GM21390 (cell line): ENCODE measurements around the gene TWIST1.

Source experiments
- ATAC-seq: cut with Tn5 transposase; IDR thresholded peaks from one replicate; pipeline ENCODE4 v1.9.1; 2021; ENCODE audit not compliant: unreplicated experiment

TWIST1 gene

DNA sequence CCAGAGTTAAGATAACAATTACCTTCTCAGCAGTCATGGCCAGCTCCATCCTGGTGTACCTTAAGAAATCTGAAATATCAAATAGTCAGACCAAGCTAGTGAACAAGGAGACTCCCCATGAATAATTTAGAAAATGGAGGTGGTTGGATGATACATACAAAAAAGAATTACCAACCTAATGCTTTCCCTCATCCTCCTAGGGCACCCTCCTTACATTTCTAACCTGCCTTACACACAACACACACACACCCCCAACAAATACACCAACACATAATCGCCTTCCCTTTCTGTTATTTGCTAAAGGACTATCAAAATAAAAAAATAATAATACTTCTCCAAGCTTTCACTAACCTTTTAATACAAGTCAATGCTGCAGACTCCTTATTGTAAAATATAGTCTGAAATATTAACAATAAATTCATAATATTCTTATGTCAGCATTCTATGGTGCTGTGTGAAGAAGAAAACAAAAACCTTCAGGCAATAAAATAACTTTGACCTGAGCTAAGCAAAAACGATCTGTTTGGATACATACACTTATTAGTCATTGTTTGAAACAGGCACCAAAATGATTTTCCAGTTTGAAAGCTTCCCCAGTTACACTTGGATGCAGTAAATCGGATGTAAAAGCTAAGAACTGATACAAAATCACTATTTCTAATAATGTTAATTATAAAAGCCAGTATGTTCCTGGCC is 3.4 kb downstream of the TWIST1 start:
- no peak for ATAC-seq

DNA sequence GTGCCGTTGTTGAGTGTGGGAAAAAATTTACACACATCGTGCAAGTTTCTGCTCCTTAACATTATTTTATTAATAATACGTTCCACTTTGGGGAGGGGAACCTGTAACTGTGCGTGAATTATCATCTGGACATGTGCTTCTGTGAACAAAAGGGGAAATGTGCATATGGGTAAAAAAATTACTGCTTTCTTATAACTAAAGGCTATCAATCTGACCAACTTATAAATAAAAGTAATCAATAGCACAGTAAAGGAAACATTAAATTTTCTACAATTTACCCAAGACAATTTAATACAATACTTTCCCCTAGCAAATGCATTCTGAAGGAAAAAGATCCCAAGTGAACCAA is 4.5 kb downstream of the TWIST1 start:
- ATAC-seq: no peak

DNA sequence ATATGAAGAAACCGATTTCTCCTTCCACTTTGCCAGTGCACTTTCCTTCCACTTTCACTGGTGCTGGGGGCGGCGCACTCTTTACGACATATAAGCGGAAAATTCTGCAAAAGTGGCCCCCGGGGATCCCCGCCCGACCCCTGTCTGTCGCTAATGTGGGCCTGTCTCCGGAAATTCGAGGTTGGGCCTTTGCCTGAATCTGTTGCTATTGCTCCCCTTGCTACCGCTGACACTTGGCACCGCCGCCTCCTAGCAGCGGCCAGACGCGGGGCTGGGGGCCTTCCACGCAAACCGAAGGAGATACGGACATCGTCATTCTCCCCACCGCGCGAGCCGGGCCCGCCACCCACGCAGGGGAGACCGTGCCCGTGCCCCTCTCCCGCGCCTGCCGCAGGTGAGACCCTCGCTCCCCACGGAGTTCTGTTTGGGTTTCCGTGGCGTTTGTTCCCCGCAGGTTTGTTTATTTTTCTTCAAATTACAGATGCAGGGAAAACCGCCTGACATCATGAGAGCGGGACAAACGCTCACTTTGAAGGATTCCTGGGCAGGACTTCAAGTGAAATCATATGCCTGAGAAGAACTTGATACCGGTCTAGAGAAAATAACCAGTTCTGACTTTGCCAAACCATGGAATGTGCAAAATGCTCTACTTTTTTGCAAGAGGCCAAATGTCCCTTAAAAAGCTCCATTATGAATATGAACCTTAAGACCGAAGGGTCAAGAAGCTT is 5.0 kb downstream of the TWIST1 start:
- ATAC-seq: no peak

DNA sequence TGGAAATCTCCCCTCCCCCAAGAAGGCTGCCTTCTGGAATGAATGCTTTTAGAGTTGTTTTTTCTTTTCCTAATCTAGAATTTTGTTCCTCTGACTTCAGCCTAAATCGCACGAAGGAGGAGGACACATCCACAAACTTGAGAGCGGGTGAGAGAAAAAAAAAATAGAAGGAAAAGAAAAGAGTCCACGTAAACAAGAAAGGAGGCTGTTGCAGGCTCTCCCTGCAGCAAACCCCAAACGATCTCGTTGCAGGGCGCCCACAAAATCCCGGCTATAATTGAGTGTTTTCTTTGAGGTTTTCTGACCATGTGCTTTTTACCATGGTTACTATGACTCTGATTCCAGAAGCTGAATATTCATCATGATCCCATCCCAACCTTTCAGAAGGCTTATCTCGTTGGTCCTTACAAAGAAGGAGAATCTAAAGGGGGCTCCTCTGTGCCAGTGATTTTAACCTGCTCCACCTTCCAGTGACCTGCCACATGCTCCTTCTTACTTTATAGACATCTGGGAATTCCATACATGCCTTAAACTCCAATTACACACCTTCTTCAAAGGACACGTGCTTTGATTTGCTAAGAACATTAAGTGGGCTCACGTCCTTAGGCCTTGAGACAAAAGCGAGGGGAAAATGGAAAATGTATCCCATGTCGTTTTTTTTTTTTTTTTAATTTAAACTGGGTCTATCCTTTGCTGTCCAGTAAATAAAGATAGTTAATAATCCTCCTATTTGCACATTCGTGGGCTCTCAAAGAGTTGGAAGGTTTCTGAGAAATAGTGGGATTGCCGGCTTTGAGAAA is 5.8 kb downstream of the TWIST1 start:
- ATAC-seq: no peak

DNA sequence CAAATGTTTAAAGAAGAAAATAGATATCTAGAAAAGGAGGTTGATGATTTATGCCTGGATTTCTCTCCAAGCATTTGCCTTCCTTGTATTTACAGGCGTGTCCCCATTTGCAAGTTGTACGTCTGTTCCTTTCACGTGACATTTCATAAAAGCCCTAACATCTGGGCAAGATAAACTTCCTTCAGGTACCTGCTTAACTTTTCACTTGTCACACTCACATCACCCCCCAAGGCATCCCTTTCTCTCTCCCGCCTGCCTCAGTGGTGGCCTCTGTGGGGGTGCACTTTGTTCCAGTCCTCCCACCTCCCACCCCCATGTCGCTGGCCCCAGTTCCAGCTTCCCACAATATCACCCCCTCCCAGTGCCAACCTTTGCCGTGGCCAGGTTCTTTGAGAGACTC is 6.7 kb downstream of the TWIST1 start:
- ATAC-seq: no peak

DNA sequence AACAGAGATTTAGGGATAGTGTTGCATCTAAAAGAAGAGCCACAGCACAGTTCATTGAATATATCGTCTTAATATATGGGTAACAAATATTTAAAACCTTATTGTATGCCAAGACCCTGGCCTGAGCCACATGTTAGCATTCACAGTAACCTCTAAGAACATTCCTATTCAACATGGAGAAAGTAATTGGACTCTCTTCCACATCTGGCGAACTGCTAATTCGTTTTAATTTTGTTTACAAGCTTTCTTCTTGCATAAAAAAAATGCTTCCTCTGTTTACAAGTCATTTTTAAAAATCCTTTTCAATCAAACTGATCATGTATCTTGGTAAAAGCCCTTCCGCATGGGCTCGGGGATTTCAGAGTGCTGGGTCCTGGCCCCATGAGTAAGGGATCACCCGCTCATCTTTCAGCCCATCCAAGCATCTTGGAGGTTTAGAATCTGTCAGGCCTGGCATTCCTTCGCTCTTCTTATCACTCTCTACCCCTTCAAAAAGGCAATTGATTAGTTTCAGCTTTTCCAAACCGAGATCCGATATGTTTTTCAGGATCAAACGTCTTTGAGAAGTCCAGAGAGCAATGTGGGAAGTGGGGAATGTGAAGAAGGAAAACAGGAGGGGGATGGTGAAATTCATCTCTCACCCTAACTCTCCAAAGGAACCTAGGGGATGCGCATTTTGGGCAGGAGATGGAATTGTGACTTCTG is 7.3 kb downstream of the TWIST1 start:
- ATAC-seq: no peak

DNA sequence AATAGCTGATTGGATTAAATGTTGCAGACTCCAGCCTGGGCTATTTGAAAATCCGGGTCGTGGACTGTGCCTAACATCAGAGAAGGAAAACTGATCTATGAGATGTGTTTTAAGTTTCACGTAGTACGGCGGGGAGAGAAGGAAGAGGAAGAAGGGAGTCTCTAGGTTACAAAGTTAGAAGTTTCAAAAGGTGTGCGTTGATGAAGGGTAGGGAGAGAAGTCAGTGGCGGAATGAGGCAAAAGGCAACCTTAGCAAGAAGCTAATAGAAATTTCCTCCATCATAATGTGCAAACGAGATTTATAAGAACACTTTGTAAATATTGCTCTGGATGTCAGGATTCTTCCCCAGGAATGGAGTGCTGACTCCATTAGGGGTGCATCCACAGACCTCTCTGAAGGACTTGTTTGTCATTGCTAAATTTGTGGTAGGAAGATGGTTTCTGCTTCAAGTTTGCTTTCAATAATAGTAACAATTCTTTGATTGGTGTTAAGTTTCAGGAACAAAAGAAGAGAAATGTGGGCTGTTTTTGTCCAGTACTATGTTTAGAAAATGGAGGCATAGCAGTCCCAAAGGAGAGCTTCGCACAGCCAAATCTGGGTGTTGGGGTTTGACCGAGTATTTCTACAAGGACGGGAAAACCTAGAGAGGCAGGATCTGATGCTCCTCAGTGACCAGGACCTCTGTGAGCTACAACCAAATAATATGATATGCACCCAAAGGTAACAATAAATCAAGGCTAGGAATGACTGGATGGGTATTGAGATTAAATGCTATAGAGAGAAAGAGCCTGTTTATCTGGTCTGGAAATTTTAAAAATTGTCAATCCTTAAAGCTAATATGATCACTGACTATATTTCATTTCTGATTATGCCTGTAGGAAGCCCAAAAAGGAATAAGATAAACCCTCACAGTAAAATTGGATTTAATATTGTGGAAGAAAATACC is 8.2 kb downstream of the TWIST1 start:
- no peak for ATAC-seq

DNA sequence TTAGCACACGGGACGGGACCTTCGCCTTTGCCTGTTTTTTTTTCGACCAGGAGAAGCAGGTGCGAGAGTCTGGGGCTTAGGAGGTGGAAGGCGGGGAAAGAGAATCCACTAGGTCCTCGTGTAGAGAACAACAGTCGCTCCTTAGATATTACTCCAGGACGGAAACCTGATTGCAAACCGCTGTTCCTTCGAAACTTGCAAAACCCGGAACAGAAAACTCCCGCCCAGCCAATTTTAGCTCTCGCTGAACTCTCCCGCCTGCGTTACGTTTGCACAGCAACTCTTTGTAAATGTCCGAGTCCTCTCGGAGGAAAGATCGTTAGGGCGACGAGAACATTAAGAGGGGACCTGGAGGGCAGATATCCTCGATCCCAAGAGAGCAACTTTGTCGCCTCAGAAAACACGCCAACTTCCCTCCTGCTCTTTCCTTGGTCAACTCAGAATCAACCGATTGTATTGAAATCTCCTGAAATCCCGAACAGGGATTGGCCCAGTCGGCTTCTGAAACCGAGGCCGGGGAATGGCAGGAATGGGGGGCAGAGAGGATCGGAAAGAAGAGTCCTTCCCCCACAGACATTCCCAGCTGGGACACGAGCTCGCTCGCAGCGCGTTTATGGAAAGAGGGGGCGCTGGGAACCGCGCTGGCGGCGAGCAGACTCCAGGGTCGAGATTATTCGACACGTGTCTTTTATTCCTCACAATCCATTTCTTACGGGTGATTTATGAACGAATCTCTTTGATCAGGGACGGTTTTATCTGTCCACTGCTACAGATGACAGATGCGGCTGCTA is 9.9 kb downstream of the TWIST1 start:
- ATAC-seq: no peak

DNA sequence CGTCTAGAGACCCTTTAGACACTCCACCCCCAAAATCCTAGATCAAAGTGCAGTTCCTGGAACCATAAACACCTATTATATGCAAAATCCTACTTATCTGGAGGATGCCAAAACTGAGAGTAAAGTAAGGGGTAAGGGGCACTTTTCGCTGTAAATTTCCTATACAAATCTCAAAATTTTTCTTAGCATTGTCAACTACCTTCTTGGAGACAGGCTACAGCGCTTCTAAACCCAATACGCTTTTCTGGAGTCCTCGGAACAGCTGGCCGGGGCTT is 10.4 kb downstream of the TWIST1 start:
- no peak for ATAC-seq

DNA sequence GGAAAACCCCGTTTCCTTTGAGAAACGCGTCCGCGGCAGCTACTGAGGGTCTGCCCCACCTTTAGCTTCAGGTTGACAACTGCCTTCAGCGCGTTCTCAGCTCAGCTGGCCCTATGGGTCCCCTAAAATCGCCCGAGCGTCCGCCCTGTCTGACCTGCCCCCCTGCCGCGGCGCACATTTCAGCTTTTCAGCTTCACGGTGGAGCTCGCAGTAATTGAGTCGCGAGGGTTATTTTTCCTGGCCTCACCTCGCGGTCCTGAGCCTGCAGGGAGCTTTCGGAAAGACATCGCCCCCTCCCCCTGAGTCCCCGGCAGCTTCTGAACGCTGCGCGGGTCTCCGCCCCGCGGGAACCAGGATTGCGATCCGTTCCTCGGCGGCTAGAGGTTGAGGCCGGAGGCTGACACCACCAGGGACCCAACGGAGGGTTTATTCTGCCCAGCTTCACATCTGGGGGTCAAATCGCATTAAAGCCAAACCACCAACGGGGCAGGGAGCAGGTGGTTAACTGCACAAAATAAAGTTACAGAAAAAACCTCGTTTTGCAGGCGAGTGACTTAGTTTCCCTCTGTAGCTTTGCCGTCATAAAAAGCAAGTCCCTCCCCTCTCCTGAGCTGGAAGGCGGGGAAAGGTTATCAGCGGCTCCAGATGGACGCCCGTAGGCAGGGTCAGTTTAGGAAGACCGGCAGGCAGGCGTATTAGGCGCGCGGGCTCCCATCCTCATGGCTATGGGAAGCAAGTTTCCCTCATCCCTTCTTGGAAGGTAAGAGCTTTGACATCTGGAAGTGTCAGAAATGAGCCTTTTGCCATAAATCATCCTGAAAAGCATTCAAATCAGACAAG is 11.0 kb downstream of the TWIST1 start:
- no peak for ATAC-seq

DNA sequence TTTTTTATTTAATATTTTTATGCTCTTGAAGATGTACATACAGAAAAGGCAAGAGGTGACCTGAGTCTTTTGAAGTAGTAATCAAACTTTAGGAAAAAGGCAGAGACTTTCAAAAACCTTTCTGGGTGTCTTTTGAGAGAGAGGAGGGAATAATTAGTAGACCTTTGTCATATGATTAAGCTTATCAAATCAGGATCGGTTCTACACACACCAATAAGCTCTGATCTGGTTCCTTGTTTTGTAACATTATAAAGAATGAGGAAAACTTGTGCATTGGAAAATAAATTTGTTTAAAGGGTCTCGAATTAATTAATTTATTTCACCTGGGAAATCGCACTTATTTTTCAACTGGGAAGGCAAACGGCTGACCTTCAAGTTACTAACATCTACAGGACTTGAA is 11.9 kb downstream of the TWIST1 start:
- no peak for ATAC-seq

DNA sequence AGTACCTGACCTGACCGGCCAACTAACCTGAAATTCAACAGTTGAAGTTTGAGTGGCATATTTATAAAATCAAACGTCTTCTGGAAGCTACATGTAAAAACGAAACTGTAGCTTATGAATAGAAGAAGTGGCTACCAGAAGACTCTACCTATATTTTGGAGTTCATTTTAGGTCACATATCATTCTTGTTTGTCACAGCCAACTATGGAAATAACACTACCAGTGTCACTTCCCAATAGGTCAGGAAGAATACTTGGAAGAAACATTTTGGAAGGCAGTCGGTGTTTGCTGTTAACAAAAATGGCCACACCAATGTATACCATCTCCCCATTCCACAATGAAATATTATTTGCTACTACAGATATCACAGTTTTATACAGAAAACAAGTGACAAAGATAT is 12.6 kb downstream of the TWIST1 start:
- ATAC-seq: no peak

DNA sequence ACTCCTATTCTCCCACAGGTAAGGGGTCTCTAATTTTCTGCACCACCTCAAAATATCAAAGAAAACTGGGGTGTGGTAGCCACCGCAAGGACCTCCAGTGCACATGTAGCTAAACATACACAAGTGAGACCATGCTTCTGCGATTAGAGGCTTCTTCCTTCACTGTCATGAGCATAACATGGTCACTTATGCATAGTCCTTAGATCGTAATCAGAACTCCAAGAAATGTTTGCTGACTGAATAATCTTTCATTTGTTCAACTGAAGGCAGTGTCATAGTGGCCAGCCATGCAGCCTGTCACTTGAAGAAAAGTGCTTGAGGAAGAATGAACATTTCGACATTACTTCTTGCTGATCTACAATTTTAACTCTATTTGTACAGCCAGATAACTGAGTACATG is 14.6 kb downstream of the TWIST1 start:
- no peak for ATAC-seq

DNA sequence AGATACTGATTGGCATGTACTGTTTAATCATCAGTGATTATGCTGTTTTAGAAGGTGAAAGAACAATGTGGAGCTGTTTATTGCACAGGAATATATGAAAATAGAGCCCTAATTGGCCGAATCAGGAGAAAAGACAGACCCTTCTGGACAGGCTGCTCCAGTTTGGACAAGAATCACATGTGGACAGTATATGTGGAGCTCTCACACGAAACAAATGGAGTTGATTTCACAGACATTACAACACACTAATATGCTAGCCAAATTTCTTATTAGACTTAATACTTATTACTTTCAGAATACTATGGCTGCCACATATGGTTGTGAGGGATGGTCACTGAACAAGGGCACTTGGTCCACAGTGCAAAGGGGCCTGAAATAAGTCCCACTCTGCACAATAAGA is 15.5 kb downstream of the TWIST1 start:
- no peak for ATAC-seq

DNA sequence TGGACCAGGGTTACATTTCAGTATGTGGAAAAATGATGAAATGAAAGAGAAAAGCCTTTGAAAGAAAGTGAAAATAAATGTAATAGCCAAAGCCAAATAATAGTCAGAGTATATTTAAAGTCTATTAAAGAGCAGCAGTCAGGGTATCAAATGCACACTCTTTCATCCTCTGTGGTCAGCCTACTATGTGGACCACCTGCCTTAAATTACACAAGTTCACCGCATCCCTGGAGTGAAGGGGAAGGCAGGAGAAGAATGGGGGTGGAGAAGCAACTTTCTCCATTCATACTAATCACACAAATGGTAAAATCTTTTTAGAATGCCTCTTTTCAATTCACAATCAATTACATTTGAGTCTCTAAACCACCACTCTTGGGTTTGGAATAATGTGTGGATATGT is 16.0 kb downstream of the TWIST1 start:
- no peak for ATAC-seq

DNA sequence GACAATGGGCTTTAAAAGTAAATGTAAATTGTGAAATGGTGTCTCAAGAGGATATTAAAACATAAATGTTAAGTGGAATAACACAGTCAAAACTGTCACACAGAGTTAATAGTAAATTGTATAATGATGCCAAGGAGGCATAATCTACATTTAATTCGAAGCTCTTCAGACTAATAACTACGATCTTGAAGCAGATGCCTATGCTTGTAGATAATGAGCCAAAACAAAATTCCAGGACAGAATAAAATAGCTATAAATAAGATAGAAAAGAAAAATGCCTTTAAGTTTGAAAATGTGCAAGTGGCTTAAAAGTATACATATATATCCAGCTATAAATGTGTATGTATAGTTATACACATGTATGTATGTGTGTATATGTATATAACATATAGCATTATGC is 17.5 kb downstream of the TWIST1 start:
- ATAC-seq: no peak

DNA sequence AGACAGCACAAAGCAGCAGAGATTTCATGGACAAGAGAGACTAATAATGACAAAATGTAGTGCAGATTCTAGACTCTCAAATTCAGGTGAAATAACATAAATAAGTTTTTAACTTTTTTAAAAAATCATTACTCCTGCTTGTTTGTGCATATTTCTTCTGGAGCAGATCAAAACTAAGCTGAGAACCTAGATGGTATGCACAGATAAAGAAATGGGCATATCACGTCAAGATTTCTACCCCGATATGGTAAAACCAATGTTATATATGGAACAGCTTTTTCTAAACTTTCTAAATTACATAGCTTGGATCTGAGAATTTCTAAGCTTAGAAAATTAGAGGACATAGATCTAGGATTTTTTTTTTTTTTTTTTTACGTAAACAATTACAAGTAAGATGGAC is 18.2 kb downstream of the TWIST1 start:
- no peak for ATAC-seq

DNA sequence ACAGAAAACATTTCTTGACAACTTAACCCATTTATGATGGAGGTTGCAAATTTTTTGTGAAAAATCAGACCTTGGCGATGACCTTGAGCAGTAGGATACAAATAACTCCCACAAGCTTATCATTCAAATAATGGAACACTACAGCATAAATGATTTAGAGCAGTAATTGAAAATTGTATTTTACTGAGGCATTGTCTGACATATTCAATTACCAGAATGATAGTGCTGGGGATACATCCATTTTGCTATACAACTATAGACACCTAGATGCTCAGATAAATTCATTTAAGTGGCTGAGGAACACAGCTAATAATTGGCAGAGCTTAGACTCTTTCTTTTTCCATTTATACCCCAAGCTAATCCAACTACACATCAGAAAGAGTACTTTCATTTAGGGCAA is 18.9 kb downstream of the TWIST1 start:
- no peak for ATAC-seq
